ENCODE results near the gene GPI. TPM values are rescaled to one million over a fixed set of nuclear protein-coding genes. Genes with fewer than 3 reads are reported as not detected.

Gene GPI
- total and polyA plus RNA-seq, 9 of the 15 experiments (the other 6 are each of a cell fraction or from before 2014, with no cell fraction given) = 88.3 to 358 (median 122) TPM

GRCh38 chr19:34428549-34429285 is 63.7 kb downstream of the GPI start (continued):
- TF ChIP-seq NR1H2 (CRISPR knock-in tag; IDR thresholded peaks at IDR 0.05) (no peak), CXXC5 (CRISPR knock-in tag; IDR thresholded peaks at IDR 0.05) (peak; percentile 11), PCBP1 (IDR thresholded peaks at IDR 0.05; ENCODE audit: low read depth, low read length, poor library complexity, severe bottlenecking) (no peak), ELK3 (CRISPR knock-in tag; IDR thresholded peaks at IDR 0.05) (no peak), RBM34 (IDR thresholded peaks at IDR 0.05; ENCODE audit: borderline replicate concordance, insufficient read depth, low read length) (no peak), HOXB6 (CRISPR knock-in tag; IDR thresholded peaks at IDR 0.05; ENCODE audit: borderline replicate concordance) (no peak), TFAP4 (CRISPR knock-in tag; IDR thresholded peaks at IDR 0.05; ENCODE audit: borderline replicate concordance) (no peak), POLR2H (tag; IDR thresholded peaks at IDR 0.05; ENCODE audit: low read depth) (peak; percentile 14; the same call in 1 of the 2 replicates), SPI1 (IDR thresholded peaks at IDR 0.05; ENCODE audit: borderline replicate concordance, low read depth, low read length) (no peak), XRCC4 (IDR thresholded peaks at IDR 0.05; ENCODE audit: extremely low read depth, insufficient read depth, insufficient read length) (no peak)
- TF ChIP-seq, protein P1, sequence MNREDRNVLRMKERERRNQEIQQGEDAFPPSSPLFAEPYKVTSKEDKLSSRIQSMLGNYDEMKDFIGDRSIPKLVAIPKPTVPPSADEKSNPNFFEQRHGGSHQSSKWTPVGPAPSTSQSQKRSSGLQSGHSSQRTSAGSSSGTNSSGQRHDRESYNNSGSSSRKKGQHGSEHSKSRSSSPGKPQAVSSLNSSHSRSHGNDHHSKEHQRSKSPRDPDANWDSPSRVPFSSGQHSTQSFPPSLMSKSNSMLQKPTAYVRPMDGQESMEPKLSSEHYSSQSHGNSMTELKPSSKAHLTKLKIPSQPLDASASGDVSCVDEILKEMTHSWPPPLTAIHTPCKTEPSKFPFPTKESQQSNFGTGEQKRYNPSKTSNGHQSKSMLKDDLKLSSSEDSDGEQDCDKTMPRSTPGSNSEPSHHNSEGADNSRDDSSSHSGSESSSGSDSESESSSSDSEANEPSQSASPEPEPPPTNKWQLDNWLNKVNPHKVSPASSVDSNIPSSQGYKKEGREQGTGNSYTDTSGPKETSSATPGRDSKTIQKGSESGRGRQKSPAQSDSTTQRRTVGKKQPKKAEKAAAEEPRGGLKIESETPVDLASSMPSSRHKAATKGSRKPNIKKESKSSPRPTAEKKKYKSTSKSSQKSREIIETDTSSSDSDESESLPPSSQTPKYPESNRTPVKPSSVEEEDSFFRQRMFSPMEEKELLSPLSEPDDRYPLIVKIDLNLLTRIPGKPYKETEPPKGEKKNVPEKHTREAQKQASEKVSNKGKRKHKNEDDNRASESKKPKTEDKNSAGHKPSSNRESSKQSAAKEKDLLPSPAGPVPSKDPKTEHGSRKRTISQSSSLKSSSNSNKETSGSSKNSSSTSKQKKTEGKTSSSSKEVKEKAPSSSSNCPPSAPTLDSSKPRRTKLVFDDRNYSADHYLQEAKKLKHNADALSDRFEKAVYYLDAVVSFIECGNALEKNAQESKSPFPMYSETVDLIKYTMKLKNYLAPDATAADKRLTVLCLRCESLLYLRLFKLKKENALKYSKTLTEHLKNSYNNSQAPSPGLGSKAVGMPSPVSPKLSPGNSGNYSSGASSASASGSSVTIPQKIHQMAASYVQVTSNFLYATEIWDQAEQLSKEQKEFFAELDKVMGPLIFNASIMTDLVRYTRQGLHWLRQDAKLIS (CRISPR knock-in tag; IDR thresholded peaks at IDR 0.05) = no peak

All from K562 (cell line).